Heart left ventricle (tissue), 13 donors: ENCODE measurements around the gene ITGA7.

Experiments
- POLR2A ChIP-seq, 2 donors: fragments of 450-650 bp; IDR thresholded peaks; one replicate each; pipeline ENCODE4 v1.6.1; 2017; ENCODE audit warnings: antibody characterized with exemption in 2 of 2, mild to moderate bottlenecking in 2 of 2, moderate library complexity in 2 of 2
- TF ChIP-seq, protein P1 (sequence below), 12 donors: fragments of 200-600 bp; sonication (generic) in 4 of 12; IDR thresholded peaks; one replicate each; pipeline versions ENCODE4 v1.5.0 to v1.8.0; 2018 to 2022; ENCODE audit warnings: antibody characterized with exemption in 12 of 12, mild to moderate bottlenecking in 5 of 12
- donor health status: ischemic (EF 13 %, LVEDD 7.1; RV severe dilation, severe dysfunction).
- donor health status: DM: no; HTN: yes; CAD: no.
- donor health status: DM: no; HTN: no; CAD: no.
- donor health status: ischemic (EF 25% LVEDD 6.9; RV normal size, moderate dysfunction).
- donor health status: ischemic (EF 25% LVEDD 5.7; RV mildly dilated, moderate dysfunction).
- donor health status: ischemic (EF 35%, LVEDD 5.7; RV mildly dilated, moderate dysfunction).
- donor health status: nonischemic (EF 11% LVEDD 7.7; RV severe dilation, severe dysfunction).
- donor health status: DM: yes; HTN: yes; CAD: no.
- donor health status: PGD.
- donor health status: ischemic (EF 29% LVEDD 5.4; RV normal size, mild dysfunction).
- donor health status: nonischemic (EF 23%, LVEDD 6.1; RV moderate dilation, normal function).

DNA sequence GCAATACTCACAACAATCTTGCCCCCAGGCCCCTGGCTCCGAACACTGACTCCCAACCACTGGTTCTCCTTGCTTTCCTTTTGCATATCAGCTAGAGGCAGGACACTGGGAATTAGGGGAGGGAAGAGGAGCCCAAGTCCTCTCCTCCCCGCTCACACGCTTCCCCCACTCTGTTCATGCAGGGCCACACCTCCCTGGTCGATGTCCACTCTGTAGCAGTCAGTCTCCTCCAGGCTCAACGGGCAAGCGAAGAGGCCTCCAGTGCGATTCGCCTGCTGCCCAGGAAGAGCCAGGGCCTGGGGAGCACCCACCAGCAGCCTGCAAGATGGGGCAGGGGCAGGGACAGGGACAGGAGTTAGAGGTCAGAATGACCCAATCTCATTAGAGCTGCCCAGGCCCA lies 4.8 kb downstream of the ITGA7 start:
- TF ChIP-seq, protein P1, sequence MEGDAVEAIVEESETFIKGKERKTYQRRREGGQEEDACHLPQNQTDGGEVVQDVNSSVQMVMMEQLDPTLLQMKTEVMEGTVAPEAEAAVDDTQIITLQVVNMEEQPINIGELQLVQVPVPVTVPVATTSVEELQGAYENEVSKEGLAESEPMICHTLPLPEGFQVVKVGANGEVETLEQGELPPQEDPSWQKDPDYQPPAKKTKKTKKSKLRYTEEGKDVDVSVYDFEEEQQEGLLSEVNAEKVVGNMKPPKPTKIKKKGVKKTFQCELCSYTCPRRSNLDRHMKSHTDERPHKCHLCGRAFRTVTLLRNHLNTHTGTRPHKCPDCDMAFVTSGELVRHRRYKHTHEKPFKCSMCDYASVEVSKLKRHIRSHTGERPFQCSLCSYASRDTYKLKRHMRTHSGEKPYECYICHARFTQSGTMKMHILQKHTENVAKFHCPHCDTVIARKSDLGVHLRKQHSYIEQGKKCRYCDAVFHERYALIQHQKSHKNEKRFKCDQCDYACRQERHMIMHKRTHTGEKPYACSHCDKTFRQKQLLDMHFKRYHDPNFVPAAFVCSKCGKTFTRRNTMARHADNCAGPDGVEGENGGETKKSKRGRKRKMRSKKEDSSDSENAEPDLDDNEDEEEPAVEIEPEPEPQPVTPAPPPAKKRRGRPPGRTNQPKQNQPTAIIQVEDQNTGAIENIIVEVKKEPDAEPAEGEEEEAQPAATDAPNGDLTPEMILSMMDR (IDR thresholded peaks at IDR 0.05) = no peak
- no peak for TF ChIP-seq POLR2A (IDR thresholded peaks at IDR 0.05)
